Mesodermal cell (in vitro differentiated cells): ENCODE data around the gene FAM240A.

Source experiments
- H3K27ac ChIP-seq: 2 replicates; pipeline ENCODE4 v1.7.0; 2013; ENCODE audit warnings: mild to moderate bottlenecking, low read depth, low read length, moderate library complexity; ENCODE audit not compliant: severe bottlenecking
- H3K36me3 ChIP-seq: 2 replicates; pipeline ENCODE4 v1.7.1; 2013; ENCODE audit warnings: mild to moderate bottlenecking, low read length, moderate library complexity; ENCODE audit not compliant: control insufficient read depth, insufficient read depth
- H3K4me1 ChIP-seq: one replicate; pipeline ENCODE4 v1.7.1; 2013; ENCODE audit warnings: mild to moderate bottlenecking, low read length; ENCODE audit not compliant: insufficient read depth, control insufficient read depth, poor library complexity, severe bottlenecking
- H3K4me3 ChIP-seq: 2 replicates; pipeline ENCODE4 v1.7.0; 2013; ENCODE audit warnings: low read length, control low read depth, mild to moderate bottlenecking; ENCODE audit not compliant: insufficient read depth, poor library complexity, severe bottlenecking; ENCODE audit errors: extremely low read depth
- H3K9me3 ChIP-seq: 2 replicates; pipeline ENCODE4 v1.7.1; 2013; ENCODE audit warnings: mild to moderate bottlenecking, low read length, moderate library complexity; ENCODE audit not compliant: control insufficient read depth
- WGBS, 2 experiments: methylation state at CpG; one replicate each; pipeline ENCODE4 v1.1.5; 2013; ENCODE audit warnings: missing lambda C conversion rate in 2 of 2; ENCODE audit not compliant: insufficient coverage in 2 of 2; 5-methylcytosine and 5-hydroxymethylcytosine counted together

FAM240A gene

GRCh38 chr3:46613313-46614005, 1.1 kb downstream of the FAM240A start:
- Histone ChIP-seq H3K36me3 (no peaks in the 10 kb centered on the region), H3K4me1 (no peaks in the 10 kb centered on the region), H3K27ac (no peak overlapping the region), H3K9me3 (no peaks in the 10 kb centered on the region), H3K4me3 (no peak overlapping the region)
- 71 to 79% methylated on average over 6 to 8 of the region's 10 CpGs for WGBS, 2 experiments

GRCh38 chr3:46614431-46614830, 2.1 kb downstream of the FAM240A start:
- Histone ChIP-seq H3K9me3 (no peaks in the 10 kb centered on the region), H3K27ac (no peak overlapping the region), H3K4me1 (no peaks in the 10 kb centered on the region), H3K4me3 (no peak overlapping the region), H3K36me3 (no peaks in the 10 kb centered on the region)
- WGBS, 2 experiments = 86 to 87% methylated on average over 2 of the region's 4 CpGs

DNA sequence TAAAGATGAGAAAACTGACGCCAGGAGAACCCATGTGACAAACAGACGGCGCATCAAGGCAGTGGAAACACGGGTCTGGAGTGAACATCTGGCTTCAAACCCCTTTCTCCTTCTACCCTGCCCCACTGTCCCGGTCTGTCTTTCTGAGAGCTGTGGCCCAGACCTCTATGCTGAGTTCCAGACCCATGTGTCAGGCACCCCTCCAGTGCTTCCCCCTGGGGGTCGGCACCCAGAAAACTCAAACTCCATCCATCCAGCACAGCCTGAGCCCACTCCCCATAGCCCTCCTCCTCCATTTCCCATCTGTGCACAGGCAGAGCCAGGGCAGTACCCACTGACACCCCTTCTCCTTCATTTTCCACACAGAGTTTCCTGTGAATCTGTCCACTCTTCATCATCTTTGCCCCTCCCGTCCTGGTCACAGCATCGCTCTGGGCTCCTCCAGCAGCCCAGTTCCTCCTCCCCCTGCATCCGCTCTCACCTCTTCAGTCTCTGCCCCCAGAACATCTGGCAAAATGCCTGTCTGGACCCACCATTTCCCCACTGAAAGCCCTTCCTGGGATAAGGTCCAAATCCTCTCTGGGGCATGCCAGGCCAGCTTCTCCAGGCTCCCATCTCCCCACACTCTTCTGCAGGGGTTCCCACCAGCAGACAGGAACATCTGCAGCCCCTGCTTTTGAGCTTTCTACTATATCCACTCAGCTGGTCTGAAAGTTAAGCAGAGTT, 2.9 kb downstream of the FAM240A start:
- no peaks in the 10 kb centered on the region for H3K36me3 ChIP-seq
- H3K4me3 ChIP-seq = no peak overlapping the region
- no peak overlapping the region for H3K27ac ChIP-seq
- no peaks in the 10 kb centered on the region for H3K4me1 ChIP-seq
- H3K9me3 ChIP-seq = no peaks in the 10 kb centered on the region
- WGBS, 2 experiments = 90 to 94% methylated on average over 8 to 9 of the region's 9 CpGs

DNA sequence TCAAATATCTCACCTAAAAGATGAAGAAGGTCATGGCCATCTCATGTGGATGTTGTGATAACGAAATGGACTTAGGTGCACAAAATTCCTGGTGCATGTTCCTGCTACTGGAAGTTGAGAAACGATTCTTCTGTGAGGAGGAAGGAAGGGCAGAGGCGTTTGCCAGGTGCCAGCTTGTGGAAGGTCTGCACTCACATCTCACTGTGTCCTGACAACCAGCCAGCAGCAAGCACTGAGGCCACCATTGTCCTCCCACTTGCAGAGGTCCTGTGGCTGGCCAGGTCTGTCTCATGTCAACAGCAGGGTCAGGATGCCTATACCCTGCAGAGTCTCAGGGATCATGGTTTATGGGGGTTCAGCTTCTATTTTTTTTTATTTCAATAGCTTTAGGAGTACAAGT, 3.7 kb downstream of the FAM240A start:
- H3K27ac ChIP-seq = no peak overlapping the region
- no peaks in the 10 kb centered on the region for H3K36me3 ChIP-seq
- no peaks in the 10 kb centered on the region for H3K9me3 ChIP-seq
- no peaks in the 10 kb centered on the region for H3K4me1 ChIP-seq
- 58 to 88% methylated on average over 2 to 3 of the region's 3 CpGs for WGBS, 2 experiments
- H3K4me3 ChIP-seq = no peak overlapping the region

- Histone ChIP-seq H3K4me3 (no peak overlapping the region), H3K9me3 (no peaks in the 10 kb centered on the region), H3K27ac (no peak overlapping the region), H3K4me1 (no peaks in the 10 kb centered on the region), H3K36me3 (no peaks in the 10 kb centered on the region)
- 93 to 100% methylated on average over 1 to 2 of the region's 3 CpGs for WGBS, 2 experiments
Measured at GRCh38 chr3:46617941-46618340, 5.6 kb downstream of the FAM240A start.

GRCh38 chr3:46619845-46620778, 7.8 kb downstream of the FAM240A start:
- Histone ChIP-seq H3K27ac (no peak overlapping the region), H3K9me3 (no peaks in the 10 kb centered on the region), H3K36me3 (no peaks in the 10 kb centered on the region), H3K4me3 (no peak overlapping the region), H3K4me1 (no peaks in the 10 kb centered on the region)
- 95 to 100% methylated on average over 2 of the region's 8 CpGs for WGBS, 2 experiments

GRCh38 chr3:46624533-46624932, 12.2 kb downstream of the FAM240A start:
- Histone ChIP-seq H3K9me3 (no peaks in the 10 kb centered on the region), H3K4me3 (no peak overlapping the region), H3K27ac (no peak overlapping the region), H3K36me3 (no peaks in the 10 kb centered on the region), H3K4me1 (peaks cover 6% of the 10 kb centered on the region)
- WGBS, 2 experiments = 100% methylated on average over 1 of the region's 2 CpGs; no CpG with 5 or more reads in 1 of the 2 experiments

DNA sequence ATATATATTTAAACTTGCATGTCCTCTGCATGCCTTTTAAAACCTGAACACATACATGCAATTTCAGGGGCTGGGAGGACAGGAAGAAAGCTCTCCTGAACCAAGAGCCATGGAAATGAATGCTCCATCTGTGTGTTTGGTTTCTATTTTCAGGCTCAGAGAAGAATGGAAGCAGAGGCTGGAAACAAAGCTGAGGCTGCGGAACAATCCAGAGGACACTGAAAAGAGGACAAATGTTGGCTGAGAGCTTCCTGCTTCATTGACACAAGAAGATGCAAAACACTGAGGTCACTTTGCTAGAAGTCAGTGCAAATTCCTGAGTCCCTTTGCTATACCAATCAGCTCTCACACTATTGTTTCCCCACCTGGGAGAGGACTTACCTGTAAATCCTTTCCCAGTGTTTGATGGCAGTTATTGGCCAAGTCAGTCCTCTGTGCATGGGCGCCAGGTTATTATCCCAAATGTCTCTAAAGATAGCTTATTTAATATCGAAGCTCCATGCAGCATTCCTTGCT, 12.7 kb downstream of the FAM240A start:
- peaks cover 10% of the 10 kb centered on the region for H3K4me1 ChIP-seq
- no peaks in the 10 kb centered on the region for H3K36me3 ChIP-seq
- no peaks in the 10 kb centered on the region for H3K9me3 ChIP-seq
- no peak overlapping the region for H3K27ac ChIP-seq
- H3K4me3 ChIP-seq = no peak overlapping the region
- WGBS, 2 experiments = 90 to 95% methylated on average over 1 to 3 of the region's 3 CpGs

DNA sequence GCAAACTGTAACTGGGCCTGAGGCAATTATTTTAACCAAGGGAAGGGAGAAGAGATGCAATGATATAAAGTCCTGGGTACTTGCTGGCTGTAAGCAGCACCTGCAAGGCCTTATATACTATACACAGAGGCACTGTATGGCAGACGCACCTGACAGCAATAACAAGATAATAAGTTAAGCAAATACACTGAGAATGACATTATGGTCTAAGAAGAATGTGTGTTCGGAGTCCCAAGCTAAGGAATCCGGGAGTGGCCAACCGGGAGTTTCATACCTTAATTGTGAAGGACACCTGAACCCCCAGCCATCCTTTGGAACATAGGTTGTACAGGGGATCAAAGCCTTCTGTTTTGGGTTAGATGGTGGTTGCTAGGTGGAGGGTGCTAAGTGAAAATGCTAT, 13.7 kb downstream of the FAM240A start:
- whole genome bisulfite sequencing, 2 experiments = 96 to 100% methylated on average over 2 to 4 of the region's 4 CpGs
- no peaks in the 10 kb centered on the region for H3K36me3 ChIP-seq
- H3K4me1 ChIP-seq = peaks cover 10% of the 10 kb centered on the region
- H3K9me3 ChIP-seq = no peaks in the 10 kb centered on the region
- H3K4me3 ChIP-seq = no peak overlapping the region
- no peak overlapping the region for H3K27ac ChIP-seq

DNA sequence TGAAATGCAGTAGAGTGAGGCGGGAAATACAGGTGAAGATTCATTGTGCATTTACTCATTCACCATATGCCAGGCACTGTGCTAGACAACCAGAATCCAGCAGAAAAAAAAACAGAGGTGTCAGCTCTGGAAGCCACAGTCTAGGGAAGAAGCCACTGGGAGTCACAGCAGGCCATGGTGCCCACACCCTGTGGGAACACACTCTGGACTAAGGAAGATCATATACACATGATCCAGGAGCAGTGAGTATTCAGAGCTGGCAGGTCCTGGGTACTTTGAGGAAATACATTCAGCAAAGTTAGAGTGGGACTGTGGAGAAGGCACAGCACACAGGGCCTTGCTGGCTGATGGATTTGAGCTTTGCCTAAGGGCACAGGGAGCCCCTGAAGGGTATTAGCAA, 14.8 kb downstream of the FAM240A start:
- no CpG with 5 or more reads among the region's 1 CpG for WGBS, 2 experiments
- Histone ChIP-seq H3K4me1 (peaks cover 10% of the 10 kb centered on the region), H3K36me3 (no peaks in the 10 kb centered on the region), H3K27ac (no peak overlapping the region), H3K9me3 (no peaks in the 10 kb centered on the region), H3K4me3 (no peak overlapping the region)
